HG03457 (cell line): ENCODE measurements around the gene CSHL1.
"Not testable (repeated sequence)": the region's sequence is repeated elsewhere in the genome, so short reads cannot be mapped to it uniquely, and the experiment has no call there.

Source experiments
- ATAC-seq: cut with Tn5 transposase; IDR thresholded peaks from one replicate; pipeline ENCODE4 v1.9.1; 2021; ENCODE audit warnings: moderate number of reproducible peaks; ENCODE audit not compliant: unreplicated experiment

CSHL1 gene

DNA sequence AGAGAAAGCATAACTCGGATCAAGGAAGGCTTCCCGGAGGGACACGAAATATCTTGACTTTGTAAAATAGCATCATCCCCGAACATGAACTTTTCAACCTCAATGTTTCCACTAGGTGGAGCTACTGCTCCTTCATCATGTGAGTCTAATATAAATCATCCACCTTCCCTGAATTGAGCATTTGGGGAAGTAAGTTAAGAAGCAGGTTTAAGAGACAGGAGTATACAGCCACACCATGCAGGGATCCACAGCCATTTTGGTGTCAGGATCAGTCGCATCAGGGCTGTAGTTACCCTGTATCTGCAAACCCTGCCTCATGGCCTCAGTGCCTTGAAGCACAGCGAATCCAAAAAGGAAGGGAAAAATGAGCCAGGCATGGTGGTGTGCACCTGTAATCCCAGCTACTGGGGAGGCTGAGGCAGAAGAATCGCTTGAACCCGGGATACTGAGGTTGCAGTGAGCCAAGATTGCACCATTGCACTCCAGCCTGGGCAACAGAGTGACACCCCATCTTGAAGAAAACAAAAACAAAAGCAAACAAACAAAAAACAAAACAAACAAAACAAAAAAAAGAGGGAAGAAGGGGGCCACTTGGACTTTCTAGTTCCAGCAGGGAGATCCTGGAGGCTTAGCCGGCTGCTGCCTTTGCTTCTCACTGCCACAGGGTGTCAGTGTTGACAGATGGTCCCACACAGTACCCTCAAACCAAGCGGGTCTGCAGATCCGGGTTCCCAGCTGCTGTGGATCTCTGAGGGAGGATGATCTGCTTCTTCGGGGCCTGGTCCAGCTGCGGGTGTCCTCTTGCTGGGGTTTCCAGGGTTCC lies 21.8 kb downstream of the CSHL1 start:
- ATAC-seq: not testable (repeated sequence)

DNA sequence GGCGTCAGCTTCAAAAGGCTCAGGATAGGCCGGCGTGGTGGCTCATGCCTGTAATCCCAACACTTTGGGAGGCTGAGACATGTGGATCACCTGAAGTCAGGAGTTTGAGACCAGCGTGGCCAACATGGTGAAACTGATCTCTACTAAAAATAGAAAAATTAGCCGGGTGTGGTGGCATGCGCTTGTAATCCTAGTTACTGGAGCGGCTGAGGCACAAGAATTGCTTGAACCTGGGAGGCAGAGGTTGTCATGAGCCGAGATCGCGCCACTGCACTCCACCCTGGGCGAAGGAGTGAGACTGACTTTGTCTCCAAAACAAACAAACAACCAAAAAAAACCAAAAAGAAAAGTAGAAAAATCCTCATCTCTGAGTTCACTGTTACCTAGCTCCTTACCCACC lies 25.9 kb downstream of the CSHL1 start:
- ATAC-seq: not testable (repeated sequence)

DNA sequence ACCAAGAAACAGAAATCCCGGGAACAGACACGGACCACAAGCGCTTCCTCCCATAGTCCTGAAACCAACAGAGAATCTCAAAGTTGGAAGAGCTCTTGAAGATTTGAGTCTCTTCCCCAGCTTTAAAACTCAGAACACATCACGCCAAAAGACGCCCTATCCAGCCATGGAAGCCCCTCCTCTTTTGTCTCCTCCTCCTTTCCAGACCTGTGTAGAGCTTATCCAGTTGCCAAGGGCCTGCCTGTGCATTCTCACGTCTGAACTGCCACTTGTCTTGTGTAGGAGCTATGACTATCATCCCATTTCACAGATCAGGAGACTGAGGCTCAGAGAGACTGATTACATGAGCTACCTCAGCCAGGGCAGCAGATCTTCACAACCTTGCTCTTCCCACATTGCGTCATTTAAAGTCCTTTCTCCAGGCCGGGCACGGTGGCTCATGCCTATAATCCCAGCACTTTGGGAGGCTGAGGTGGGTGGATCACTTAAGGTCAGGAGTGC lies 28.4 kb downstream of the CSHL1 start:
- not testable (repeated sequence) for ATAC-seq

DNA sequence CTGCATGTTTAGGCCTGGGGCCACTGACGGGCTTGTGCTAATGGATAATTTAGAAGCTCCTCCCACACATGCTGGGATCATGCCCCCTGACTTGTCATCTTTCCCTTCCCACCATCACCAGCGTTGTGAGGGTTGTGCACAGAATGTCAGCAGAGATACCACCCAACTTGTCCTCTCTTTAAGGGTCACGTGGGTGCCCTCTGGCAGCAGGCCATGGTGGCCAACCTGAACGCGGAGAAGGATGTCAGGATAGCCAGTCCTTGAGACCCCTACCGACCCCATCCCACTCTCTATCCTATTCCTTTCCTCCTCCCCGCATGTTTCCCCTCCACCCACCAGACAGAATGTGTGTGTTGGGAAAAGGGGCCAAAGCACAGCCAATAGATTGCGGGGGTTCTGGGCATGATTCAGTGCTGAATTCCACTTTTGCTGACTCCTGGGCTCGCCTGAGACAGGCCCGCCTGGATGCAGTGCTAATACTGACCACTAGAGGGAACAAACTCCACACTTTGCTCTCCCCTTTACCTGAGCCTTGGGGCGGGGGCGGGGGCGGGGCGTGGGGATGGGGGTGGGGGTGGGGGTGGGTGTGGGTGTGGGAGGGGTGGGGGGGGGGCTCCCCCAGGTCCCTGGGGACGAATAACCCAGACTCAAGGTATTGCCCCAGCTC lies 29.0 kb downstream of the CSHL1 start, which contains the start of gene GH2:
GH2 (minus strand) TSS at position 10 of the 667 bp plus-strand sequence. CDS start 143 bp downstream, outside the sequence.
- no peak for ATAC-seq

DNA sequence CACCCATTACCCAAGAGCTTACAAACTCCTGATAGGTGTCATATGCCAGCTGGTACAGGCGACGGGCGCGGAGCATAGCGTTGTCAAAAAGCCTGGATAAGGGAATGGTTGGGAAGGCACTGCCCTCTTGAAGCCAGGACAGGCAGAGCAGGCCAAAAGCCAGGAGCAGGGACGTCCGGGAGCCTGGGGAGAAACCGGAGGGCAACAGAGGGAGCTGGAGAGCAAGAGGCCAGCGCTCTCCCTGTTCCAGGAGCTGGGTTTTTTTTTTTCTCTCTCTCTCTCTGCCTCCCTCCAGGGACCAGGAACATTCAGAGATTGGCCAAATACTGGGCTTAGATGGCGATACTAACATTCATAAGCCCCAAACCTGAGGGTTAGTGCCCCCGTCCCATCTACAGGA lies 29.7 kb downstream of the CSHL1 start:
- not testable (repeated sequence) for ATAC-seq

DNA sequence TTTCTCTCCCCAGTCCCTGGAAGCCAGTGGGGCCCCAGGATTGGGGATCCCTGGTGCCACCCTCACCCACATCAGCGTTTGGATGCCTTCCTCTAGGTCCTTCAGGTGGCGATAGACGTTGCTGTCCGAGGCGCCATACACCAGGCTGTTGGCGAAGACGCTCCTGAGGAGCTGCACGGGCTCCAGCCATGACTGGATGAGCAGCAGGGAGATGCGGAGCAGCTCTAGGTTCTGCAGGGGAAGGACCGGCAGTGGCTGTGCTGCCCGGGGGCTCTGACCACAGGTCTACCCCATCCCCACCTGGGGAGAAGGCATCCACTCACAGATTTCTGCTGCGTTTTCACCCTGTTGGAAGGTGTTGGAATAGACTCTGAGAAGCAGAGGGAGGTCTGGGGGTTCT lies 30.4 kb downstream of the CSHL1 start:
- no peak for ATAC-seq

DNA sequence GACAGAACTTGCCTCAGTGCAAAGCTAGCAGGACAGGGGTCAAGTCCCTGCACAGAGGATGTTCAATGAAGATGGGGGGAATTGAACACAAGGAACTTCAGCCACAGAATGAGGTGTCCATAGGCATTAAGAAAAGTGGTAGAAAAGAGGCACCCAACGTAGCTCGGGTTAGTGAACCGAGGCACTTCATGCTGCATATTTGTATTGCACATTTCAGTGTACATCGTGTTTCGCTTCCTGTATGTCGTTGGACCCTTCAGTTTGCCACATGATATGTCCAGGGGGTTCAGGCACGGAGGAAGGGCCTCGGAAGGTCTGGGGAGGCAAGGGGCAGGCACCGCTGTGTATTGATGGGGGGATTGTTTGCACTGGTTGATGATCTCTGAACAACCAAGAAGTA lies 32.6 kb downstream of the CSHL1 start:
- ATAC-seq: not testable (repeated sequence)

DNA sequence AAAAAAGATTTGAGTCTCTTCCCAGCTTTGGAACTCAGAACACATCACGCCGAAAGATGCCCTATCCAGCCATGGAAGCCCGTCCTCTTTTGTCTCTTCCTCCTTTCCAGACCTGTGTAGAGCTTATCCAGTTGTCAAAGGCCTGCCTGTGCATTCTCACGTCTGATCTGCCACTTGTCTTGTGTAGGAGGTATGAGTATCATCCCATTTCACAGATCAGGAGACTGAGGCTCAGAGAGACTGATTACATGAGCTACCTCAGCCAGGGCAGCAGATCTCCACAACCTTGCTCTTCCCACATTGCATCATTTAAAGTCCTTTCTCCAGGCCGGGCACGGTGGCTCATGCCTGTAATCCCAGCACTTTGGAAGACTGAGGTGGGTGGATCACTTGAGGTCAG lies 36.4 kb downstream of the CSHL1 start:
- ATAC-seq: not testable (repeated sequence)

DNA sequence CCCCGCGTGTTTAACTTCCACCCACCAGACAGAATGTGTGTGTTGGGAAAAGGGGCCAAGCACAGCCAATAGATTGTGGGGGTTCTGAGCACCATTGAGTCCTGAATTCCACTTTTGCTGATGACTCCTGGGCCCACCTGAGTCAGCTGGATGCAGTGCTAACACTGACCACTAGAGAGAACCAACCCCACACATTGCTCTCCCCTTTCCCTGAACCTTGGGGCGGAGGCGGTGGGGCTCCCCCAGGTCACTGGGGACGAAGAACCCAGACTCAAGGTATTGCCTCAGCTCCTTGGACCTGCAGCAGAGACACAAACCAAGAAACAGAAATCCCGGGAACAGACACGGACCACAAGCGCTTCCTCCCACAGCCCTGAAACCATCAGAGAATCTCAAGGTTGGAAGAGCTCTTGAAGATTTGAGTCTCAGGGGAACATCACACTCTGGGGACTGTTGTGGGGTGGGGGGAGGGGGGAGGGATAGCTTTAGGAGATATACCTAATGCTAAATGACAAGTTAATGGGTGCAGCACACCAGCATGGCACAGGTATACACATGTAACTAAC lies 36.9 kb downstream of the CSHL1 start:
- ATAC-seq: not testable (repeated sequence)

DNA sequence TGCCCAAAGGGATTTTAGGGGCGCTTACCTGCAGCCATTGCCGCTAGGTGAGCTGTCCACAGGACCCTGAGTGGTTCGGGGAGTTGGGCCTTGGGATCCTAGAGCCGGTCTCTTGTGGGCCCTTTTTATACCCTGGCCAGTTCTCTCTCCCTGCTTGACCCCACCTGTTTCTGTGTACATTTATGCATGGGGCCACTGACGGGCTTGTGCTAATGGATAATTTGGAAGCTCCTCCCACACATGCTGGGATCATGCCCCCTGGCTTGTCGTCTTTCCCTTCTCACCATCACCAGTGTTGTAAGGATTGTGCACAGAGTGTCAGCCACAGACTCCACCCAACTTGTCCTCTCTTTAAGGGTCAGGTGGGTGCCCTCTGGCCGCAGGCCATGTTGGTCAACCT lies 37.5 kb downstream of the CSHL1 start, which contains the start of gene CSH2:
CSH2 (minus strand) TSS at position 101 of the 400 bp plus-strand sequence; CDS start at position 38, 63 bp downstream.
- ATAC-seq: not testable (repeated sequence)

DNA sequence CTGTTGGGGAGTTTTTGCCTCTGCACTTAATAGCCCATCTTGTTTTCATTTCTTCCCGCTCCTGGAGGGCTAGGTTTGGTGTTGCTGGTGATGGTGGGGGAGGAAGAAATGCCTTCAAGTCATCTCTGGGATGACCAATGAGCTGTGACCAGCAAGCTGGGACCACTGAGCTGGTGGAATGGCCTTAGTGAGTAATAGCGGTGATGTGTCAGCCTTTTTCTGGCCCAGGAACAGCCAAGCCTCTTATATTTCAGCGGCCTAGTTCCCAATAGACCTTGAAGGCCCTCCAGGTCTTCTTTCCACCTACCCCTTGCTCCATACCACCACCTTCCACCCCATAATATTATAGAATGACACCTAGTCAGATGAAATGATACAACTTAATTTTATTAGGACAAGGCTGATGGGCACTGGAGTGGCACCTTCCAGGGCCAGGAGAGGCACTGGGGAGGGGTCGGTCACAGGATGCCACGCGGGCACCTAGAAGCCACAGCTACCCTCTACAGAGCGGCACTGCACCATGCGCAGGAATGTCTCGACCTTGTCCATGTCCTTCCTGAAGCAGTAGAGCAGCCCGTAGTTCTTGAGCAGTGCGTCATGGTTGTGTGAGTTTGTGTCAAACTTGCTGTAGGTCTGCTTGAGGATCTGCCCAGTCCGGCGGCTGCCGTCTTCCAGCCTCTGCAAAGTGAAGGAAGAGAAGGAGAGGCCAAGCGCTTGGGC lies 39.3 kb downstream of the CSHL1 start:
- ATAC-seq: not testable (repeated sequence)

DNA sequence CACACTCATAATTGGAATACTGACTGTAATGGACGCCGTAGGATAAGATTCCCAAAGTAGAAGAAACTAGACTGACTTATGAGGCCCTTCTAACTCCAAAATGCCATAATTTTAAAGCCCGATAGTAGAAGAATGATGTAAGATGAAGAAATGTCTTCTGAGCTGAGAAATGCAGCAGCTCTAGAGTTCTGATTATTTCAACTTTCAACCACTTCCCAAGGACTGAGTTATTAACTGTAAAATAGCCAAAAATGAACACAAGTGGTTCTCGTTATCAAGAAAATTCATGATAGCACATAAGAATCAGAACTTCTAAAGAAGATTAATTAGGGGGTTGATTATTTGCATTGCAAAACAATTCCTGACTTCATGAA lies 40.8 kb downstream of the CSHL1 start:
- ATAC-seq: not testable (repeated sequence)

DNA sequence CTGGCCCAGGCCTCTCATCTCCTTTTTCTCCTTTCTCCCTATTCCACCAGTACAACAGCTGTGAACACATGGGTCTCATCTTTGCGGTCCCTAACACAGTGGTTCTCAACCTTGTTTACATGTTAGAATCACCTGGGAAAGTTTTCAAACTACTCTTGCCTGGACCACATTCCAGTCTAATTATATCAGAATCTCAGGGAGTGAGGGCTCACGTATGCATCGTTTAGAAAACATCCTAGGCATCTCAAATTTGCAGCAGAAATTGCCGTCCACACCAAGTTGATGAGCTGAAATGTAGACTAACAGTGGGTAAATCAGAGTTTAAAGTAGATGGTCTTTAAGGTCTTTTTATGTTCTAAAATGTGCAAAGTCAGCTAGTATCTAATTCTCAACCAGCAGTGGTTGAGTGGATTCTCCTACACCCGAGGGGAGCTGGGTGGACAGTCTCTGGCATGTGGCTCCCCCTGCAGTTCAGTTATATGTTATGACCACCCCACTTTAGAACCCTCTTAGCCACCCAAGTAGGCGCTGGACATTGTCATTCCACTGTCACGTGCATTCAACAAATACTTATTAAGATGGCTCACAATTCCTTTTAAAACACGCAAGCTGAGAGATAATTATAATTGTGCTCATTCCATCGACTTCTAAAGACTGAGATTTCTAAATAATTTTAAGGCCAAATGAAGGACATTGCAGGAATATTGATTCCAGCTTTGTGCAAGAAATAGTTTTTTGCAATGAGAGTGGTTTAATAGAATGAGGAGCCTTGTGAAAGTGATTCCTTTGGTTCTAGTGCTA lies 41.4 kb downstream of the CSHL1 start:
- not testable (repeated sequence) for ATAC-seq

DNA sequence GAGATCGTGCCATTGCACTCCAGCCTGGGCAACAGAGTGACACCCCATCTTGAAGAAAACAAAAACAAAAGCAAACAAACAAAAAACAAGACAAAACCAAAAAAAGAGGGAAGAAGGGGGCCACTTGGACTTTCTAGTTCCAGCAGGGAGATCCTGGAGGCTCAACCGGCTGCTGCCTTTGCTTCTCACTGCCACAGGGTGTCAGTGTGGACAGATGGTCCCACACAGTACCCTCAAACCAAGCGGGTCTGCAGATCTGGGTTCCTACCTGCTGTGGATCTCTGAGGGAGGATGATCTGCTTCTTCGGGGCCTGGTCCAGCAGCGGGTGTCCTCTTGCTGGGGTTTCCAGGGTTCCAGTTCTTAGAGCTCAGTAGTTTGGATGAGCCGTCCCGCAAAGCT lies 44.4 kb downstream of the CSHL1 start:
- ATAC-seq: not testable (repeated sequence)
